Testis (tissue), 2 donors: Measurements from ENCODE around the gene INTS11.

Experiments
- POLR2A ChIP-seq: fragments of 450-650 bp; IDR thresholded peaks from one replicate; pipeline ENCODE4 v1.6.1; 2017; ENCODE audit warnings: antibody characterized with exemption, mild to moderate bottlenecking, moderate library complexity
- TF ChIP-seq, protein P1 (sequence below), 3 experiments: fragments of 450-650 bp in 2 of 3; fragments of 200-600 bp in 1 of 3; sonication (generic) in 1 of 3; IDR thresholded peaks; one replicate each; pipeline ENCODE4 v1.5.1; 2016 to 2019; ENCODE audit warnings: antibody characterized with exemption in 3 of 3, mild to moderate bottlenecking in 2 of 3, moderate library complexity in 1 of 3

DNA sequence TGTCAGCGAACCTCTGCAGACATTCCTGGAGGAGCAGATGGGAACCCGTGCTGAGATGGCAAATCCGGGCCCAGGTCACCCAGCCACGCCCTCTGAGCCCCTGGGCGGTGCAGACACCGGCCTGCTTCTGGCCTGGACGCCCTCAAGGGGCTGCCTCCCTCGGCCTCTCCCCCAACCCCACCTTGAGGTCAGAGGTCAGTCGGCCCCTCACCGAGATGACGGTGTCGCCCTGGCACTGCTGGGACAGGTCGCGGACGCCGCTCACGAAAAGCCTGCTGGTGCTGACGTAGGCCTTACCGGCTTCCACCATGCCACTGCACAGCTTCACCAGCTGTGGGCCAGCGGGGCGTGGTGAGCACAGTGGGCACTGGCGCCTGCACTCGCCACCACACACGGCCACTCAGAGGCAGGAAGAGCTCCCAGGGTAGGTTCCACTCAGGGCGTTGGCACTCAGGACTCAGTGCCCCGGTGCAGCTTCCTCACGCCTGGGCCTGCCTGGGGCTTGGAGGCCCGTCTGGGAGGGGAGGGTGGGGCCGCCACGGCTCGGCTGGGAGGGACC lies 21.4 kb downstream of the INTS11 start:
- TF ChIP-seq, protein P1, sequence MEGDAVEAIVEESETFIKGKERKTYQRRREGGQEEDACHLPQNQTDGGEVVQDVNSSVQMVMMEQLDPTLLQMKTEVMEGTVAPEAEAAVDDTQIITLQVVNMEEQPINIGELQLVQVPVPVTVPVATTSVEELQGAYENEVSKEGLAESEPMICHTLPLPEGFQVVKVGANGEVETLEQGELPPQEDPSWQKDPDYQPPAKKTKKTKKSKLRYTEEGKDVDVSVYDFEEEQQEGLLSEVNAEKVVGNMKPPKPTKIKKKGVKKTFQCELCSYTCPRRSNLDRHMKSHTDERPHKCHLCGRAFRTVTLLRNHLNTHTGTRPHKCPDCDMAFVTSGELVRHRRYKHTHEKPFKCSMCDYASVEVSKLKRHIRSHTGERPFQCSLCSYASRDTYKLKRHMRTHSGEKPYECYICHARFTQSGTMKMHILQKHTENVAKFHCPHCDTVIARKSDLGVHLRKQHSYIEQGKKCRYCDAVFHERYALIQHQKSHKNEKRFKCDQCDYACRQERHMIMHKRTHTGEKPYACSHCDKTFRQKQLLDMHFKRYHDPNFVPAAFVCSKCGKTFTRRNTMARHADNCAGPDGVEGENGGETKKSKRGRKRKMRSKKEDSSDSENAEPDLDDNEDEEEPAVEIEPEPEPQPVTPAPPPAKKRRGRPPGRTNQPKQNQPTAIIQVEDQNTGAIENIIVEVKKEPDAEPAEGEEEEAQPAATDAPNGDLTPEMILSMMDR (IDR thresholded peaks at IDR 0.05) = no peak
- TF ChIP-seq POLR2A = no peak
